Endothelial cell (in vitro differentiated cells): ENCODE results near the gene TMEM229B. TPM values are rescaled to one million over a fixed set of nuclear protein-coding genes. Genes with fewer than 3 reads are reported as not detected.
A peak's percentile ranks its signal among the peaks of the same experiment; 100 is the strongest.

Source experiments
- DNase-seq: peaks from one replicate; pipeline ENCODE4 v3.0.0; 2021; ENCODE audit warnings: low spot score
- H3K27ac Mint-ChIP-seq: one replicate; pipeline ENCODE4 v1.8.0; 2021; ENCODE audit warnings: mixed read lengths, inconsistent platforms; ENCODE audit not compliant: unreplicated experiment
- H3K27me3 Mint-ChIP-seq: one replicate; pipeline ENCODE4 v1.8.0; 2021; ENCODE audit warnings: mild to moderate bottlenecking, moderate library complexity, mixed read lengths, inconsistent platforms; ENCODE audit not compliant: unreplicated experiment
- H3K36me3 Mint-ChIP-seq: one replicate; pipeline ENCODE4 v1.8.0; 2021; ENCODE audit warnings: mild to moderate bottlenecking, low read depth, mixed read lengths, inconsistent platforms; ENCODE audit not compliant: unreplicated experiment
- H3K4me1 Mint-ChIP-seq: one replicate; pipeline ENCODE4 v1.8.0; 2021; ENCODE audit warnings: mild to moderate bottlenecking, mixed read lengths, inconsistent platforms; ENCODE audit not compliant: unreplicated experiment
- H3K4me3 Mint-ChIP-seq: one replicate; pipeline ENCODE4 v1.8.0; 2021; ENCODE audit warnings: mild to moderate bottlenecking, mixed read lengths, inconsistent platforms; ENCODE audit not compliant: unreplicated experiment
- H3K9me3 Mint-ChIP-seq: one replicate; pipeline ENCODE4 v1.8.0; 2021; ENCODE audit warnings: mixed read lengths, inconsistent platforms; ENCODE audit not compliant: unreplicated experiment
- CTCF ChIP-seq: fragments of 200-600 bp; sonication (generic); IDR thresholded peaks from one replicate; pipeline ENCODE4 v1.5.0; 2021; ENCODE audit warnings: antibody characterized with exemption; ENCODE audit not compliant: unreplicated experiment
- long read RNA-seq: library from polyadenylated mRNA; unstranded; transcript quantifications from one replicate; pipeline ENCODE4 v2.0.0, GENCODE V29; 2020; ENCODE audit not compliant: unreplicated experiment
- total RNA-seq: library from RNA; stranded (reverse); fragmentation: NEBNext Ultra II Directional; extraction: Animal tissue kit (Norgen Biotek cat#: 25700); gene quantifications from one replicate; pipeline ENCODE4 v1.2.1, GENCODE V29; 2021; ENCODE audit not compliant: unreplicated experiment

TMEM229B gene
- total RNA-seq, result 0.08 TPM
- long read RNA-seq, result 0 reads

DNA sequence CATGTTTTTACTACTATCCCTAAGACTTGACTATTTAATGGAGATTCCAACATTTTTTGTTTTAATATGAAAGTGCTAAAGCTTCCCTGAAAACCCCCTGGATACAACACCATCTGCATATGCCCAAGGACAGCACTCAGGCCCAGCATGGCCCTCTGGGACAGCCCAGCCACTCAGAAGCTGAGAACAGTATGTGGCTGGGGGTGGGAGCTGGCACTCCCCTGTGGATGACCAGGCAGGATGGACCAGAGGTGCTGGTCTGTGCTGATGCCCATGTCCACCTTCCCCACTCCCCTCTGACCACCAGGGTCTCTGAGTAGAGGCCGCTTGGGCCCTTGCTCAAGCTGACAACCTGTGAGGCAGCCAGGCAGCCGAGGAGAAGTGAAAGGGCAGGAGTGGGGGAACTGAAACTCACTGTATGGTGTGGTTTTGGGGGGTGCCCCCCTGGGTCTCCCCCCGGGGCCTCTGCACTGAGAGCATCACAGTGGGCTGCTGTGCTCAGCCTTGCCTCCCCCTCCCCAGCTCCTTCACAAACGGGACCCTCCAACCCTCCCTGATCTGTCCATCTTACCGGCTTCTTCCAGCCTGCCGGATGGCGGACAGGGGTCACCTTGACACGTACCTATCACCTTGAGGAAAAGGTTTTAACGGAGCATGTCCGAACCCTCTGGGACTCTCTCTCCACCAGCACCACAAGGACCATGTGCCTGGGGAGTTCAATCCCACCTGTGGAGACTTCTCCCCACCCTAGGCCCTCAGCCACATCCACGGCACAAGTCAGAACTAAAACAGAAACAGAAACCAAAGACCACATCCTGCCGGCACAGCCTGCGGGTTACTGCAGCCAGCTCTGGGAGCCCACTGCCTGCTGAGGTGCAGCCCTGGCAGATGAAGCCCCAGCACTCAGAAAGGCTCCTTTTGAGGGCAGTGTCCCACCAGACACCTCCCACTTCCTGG is at the start of gene TMEM229B:
TSS of gene TMEM229B (minus strand) at position 785 of the 957 bp plus-strand sequence. CDS start 14,798 bp downstream, outside the sequence.
- TF ChIP-seq CTCF, result no peak
- H3K27ac Mint-ChIP-seq, result no peak within 1 kb of the TSS
- no peak within 1 kb of the TSS for H3K4me3 Mint-ChIP-seq
- H3K9me3 Mint-ChIP-seq, result peaks cover 6% of the 10 kb centered on the region
- no peak for DNase-seq
- H3K27me3 Mint-ChIP-seq, result peaks cover 2% of the 10 kb centered on the region
- peaks cover 12% of the 10 kb centered on the region for H3K4me1 Mint-ChIP-seq
- H3K36me3 Mint-ChIP-seq, result peaks cover 8% of the 10 kb centered on the region

DNA sequence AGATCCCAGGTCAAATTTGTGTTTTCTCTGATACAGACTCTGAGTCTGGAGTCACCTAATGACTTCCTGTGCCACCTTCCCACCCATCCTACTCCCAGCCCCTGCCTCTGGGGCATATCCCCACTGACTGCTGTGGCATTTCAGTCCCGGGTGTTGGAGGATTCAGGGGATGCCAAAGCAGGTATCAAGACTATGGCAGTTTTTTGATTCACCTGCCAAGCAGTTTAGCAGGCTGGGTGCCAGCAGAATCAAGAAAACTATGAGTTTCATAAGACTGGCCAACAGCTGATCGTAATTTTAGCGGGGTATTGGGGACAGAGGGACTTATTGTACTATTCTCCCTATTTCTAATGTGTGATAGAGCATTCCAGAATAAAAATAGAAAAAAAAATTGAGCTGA is 49.2 kb upstream of the TMEM229B start:
- TF ChIP-seq CTCF, result no peak
- no peak for DNase-seq
- peaks cover 3% of the 10 kb centered on the region for H3K27me3 Mint-ChIP-seq
- H3K27ac Mint-ChIP-seq, result no peak overlapping the region
- H3K9me3 Mint-ChIP-seq, result no peaks in the 10 kb centered on the region
- H3K4me1 Mint-ChIP-seq, result peaks cover 23% of the 10 kb centered on the region
- no peaks in the 10 kb centered on the region for H3K36me3 Mint-ChIP-seq
- no peak overlapping the region for H3K4me3 Mint-ChIP-seq

DNA sequence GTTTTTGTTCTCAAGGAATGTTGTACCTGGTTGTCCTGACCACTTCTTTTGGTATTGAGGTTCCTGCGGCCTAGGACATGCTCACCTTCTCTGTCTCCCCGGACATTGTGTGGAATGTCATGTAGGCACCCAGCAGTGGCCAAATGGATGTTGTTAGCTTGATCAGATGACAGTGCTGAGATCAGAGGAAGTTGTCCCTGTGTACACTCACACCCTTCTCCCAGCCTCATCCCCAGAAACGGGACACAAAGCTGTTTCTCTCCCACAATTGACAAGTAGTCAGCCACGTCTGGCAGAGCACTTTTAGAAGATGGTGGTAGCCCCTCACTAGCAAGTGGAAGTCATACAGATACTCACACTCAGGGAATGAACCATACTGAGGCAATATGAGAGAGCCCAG is 47.6 kb upstream of the TMEM229B start:
- no peak overlapping the region for H3K27ac Mint-ChIP-seq
- TF ChIP-seq CTCF, result no peak
- no peak for DNase-seq
- H3K27me3 Mint-ChIP-seq, result no peaks in the 10 kb centered on the region
- H3K4me1 Mint-ChIP-seq, result peaks cover 11% of the 10 kb centered on the region
- no peaks in the 10 kb centered on the region for H3K9me3 Mint-ChIP-seq
- no peaks in the 10 kb centered on the region for H3K36me3 Mint-ChIP-seq
- no peak overlapping the region for H3K4me3 Mint-ChIP-seq

- Mint-ChIP-seq H3K4me3 (peak overlapping the region; percentile 89), H3K27ac (no peak overlapping the region)
- TF ChIP-seq CTCF, result no peak
Observed at GRCh38 chr14:67533754-67534085, 45.2 kb upstream of the TMEM229B start.

More at GRCh38 chr14:67533754-67534085, 45.2 kb upstream of the TMEM229B start:
- H3K27me3 Mint-ChIP-seq, result no peaks in the 10 kb centered on the region
- H3K36me3 Mint-ChIP-seq, result no peaks in the 10 kb centered on the region
- H3K9me3 Mint-ChIP-seq, result no peaks in the 10 kb centered on the region
- peaks cover 3% of the 10 kb centered on the region for H3K4me1 Mint-ChIP-seq
- DNase-seq, result no peak
